Stimulated activated CD8-positive, alpha-beta memory T cell treated with anti-CD3 and anti-CD28 coated beads, Interleukin-15, amount 100 ng/mL, for 48 hours (primary cell): ENCODE measurements around the gene CPVL.

ENCODE experiments used
- DNase-seq, 2 donors: peaks; one replicate each; pipeline ENCODE4 v3.0.0-alpha.2; 2020; ENCODE audit warnings: low read depth in 2 of 2

The CPVL gene

DNA sequence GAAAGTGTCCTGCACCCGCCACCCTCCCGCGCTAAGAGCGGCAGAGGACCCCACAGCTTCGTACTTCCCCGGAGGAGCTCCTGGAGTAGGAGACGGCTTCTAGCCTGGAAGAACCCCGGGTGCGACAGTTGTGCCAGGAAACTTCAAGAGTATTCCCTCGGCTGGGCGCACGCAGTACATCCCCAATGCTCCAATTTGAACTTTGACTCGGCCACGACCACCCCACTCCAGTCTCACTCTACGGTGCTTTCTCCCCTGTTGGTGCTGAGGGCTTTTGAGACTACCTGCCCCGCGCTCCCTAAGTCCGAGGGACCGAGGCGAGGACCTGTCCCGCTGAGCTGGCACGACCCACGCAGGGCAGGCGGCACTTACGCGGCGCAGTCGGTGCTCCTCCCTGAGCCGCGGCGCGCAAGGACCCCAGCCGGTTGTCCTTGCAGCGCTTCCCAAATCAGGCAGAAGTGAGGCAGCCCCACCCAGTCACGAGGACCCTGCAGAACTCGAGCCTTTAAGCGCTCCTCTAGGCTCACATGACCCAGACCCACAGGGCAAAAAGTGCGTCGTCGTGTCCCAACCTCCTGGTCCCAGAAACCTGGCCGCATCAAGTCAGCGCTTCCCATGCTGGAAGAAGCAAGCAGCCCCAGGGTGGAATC, at the start of gene CPVL:
CPVL (minus strand) TSS at position 481 of the 650 bp plus-strand sequence. CDS start 25,476 bp downstream, outside the sequence.
- peak in 1 of 2 donors; percentile 3 for DNase-seq

DNA sequence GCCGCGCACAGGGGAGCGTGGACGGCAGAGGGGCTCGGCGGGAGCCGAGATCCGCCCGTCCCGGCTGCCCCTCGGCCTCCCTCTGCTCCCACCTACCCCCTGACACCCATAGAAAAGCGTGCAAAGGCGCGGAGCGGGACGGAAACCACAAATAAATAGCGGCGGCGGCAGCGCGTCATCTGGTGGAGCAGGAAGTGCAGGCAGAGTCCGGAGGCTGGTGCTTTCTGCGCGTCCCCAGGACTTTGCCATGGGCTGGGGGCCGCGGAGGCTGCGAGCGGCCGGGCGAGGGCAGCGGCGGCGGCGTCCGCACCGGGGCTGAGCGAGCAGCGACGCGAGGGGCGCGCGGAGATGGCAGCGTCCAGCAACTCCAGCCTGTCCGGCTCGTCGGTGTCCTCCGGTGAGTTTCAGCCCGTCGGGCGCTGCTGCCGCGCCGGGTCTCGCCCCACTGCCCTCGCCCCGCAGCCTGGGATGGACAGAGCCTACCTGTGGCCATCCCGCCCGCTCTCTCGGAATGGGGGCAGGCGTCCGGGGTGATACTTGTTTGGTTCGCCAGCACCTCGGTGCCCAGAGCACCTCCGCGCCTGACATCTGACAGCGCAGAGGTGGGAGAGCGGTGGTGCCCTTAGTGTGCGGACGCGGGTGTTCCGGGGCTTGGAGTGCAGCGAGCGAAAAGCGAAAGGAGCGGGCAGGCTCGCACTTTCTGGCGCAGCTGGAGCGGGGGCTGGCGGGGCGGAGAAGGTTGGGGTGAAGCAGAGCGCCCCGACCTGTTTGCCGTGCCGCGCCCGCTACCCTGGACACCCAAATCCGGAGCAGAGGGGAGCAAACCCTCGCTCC, 48.5 kb upstream of the CPVL start, which contains the start of gene CHN2:
CHN2 (plus strand) TSS at position 182 of the 834 bp plus-strand sequence.
- DNase-seq = peak; percentile 23 to 38

DNA sequence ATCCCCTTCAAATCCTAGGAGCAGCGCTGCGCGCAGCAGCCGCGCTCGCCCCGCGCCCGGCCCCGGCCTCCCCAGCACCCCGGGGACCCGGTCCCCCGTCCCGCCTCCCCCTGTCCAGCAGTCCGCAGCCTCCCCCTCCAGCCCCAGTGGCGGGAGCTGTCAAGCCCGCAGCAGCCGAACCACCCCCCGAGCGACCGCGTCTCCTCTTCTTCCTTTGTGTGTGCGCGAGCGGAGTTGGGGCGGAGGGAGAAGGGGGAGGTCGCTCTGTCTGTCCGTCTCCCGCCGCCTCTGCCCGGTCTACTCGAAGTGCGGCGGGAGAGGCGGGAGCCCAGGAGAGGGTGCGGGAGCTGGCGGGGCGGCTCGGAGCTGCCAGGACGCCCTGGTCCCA, 47.9 kb upstream of the CPVL start:
- DNase-seq = no peak

DNA sequence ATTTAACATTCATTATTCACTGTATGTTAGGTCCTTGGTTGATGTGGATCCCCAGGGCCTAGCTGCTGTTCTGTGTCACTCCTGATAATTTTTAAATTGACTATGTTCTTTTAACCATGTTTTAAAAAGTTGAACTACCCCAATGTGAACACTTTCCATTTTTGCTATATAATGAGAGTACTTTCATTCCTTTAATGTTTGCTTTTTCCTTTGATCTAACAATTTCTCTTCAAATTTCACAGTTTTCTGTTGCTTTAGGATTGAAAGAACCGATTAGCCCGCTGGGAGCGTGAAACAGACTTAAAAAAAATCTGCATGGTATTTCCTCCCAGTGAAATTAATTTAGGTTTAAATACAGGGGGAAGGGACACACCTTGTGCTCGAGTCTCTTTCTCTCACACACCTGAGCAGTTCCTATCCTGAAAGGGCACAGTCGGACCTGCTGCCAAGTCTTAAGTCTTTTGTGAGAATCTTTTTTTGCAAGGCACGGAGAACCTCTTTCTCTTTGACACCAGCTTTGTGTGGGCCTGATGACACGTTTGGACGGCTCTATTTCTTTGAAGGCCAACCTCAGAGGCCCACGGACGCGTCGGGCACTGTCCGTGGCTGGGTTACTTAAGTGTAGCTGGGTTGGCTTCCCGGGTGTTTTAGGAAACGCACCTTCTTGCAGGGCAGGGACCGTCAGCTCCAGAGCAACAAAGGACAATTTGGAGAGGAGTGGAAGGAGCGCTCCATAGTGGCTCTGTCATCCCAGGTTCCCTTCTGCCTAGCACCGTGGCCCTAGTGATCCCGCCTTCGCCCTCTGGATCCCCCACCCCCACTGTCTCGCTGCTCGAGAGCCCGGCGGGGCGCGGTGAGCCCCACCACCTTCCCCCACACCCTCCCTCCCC, 47.2 kb upstream of the CPVL start:
- DNase-seq = no peak

DNA sequence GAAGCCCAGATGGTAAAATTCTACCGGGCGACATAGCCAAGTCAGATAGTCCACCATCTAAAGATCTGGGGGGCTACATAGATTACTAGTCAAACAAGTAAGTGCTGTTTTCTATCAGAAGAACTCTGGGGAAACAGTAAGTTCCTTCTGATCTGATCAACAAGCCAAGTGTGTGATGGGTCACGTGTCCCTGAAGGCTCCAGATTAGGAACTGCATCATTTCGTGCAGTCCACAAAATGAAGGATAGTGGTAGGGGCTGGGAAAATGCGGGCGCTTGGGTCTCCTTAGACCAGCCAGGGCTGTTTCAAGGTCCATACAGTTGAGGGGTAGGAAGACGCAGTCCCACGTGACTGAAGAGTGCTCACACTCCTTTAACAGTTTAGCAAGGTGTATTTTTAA, 46.5 kb upstream of the CPVL start:
- no peak for DNase-seq

DNA sequence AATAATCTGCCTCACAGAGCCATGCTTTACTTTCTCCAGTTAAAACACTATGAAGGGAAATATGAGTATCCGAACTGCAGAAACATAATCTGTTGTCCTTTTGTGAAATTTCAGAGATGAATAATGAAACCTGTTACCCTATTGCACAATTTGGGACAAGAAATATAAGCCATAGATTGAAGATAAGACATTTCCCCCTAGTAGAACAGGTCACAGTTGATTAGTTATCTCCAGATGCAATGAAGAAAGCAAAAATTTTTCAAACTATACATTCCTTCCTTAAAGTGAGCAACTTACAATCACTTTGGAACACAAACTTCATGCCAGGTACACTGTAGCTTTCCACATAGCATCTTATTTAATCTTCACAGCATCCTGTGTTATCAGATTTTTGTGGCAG, 46.0 kb upstream of the CPVL start:
- DNase-seq = no peak

DNA sequence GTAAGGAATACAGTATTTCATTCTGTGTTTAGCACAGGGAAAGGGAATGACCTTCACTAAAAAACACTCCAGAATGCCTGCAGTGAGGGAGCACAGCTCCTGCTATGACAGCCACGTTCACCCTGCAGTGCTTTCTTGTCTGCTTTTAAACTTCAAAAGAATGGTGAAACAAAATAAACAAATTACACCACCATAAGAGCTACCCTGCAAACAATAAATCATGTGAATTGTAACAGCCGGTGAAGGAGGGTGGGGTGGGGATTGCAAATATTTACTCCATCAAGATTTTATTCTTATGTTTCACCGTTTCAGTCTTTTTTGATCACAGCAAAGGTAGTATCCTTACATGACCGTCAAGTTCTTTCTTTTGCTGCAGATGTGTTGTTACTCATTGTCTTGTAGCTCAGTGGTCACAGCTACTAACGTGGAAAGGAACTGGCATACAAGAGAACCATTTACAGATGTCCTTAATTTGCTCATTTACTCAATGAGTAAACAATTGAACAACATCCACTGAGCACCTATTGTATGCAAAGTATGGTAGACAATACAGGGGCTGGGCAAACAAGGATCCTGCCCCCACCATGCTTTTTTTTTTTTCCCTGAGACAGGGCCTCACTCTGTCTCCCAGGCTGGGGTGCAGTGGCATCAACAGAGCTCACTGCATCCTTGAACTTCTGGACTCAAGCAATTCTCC, 44.2 kb upstream of the CPVL start:
- no peak for DNase-seq

DNA sequence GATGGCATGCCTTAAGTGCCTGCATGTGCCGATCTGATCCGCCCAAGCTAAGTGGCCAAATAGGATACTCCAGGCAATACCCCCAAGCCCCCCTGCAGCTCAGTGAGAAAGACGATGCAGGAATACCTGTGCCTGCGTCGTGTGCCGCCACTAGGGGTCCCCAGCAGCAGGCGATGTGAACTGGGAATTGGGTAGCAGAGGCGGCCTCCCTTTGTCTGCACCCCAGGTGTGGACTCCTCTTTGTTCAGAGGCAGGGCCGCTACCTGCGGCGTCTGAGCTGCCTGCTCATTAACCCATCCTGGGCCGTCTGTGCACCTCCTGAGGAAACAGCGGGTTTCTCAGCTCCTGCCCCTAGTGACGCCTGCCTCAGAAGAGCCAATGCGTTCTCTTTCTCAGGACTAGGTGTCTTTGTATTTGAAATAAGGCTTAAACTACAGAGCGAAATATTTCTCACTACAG, 43.4 kb upstream of the CPVL start:
- peak; percentile 29 to 35 for DNase-seq

DNA sequence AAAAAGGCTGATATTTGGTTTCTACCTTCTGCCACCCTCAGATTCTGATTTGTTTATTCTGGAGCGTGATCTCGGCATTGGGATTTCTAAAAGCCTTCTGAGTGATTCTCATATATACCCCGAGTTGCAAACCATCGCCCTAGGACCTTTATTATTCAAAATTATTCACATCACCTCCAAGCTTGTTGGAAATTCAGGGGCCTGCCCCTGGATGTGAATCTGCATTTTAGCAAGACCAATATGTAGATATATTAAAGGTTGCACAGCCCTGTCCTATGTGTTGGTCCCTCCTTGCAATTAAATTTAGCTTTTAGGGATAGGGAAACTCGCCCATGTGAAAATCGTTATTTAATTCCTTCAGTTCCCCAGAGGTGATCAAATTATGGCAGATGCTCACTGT, 39.3 kb upstream of the CPVL start:
- DNase-seq = no peak

DNA sequence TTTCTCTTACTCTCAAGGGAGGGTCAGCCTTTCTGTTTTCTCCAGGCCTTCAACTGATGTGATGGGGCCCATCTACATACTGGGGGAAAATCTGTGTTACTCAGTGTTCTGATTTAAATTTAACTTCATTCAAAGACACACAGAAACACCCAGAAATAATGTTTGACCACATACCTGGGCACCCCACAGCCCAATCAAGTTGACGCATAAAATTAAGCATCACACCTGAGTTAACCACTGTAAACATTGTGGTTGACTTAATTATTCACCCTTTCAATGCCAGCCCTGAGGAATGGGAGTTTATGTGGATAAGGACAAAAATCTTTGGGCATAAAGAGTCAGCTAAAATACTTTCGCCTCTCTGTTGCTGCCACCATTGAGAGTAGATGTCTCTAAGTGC, 38.3 kb upstream of the CPVL start:
- no peak for DNase-seq

DNA sequence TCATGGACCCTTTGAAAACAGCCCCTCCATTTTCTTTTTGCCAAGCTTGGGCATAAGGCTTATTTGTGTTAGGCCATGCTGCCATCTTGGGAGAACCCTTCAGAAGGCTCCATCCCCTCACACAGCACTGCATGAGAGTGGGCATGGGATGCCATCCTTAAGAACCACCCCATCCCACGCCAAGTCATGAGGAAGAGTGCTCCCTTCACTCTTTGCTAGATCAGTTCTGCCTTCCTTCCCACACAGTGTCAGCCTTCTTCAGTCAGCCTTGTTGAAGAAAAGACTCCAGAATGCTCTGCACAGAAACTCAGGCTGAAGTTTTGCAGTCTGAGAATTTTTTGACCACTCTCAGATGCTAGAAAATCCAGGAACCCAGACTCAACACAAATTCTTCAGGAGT, 32.8 kb upstream of the CPVL start:
- DNase-seq = no peak

DNA sequence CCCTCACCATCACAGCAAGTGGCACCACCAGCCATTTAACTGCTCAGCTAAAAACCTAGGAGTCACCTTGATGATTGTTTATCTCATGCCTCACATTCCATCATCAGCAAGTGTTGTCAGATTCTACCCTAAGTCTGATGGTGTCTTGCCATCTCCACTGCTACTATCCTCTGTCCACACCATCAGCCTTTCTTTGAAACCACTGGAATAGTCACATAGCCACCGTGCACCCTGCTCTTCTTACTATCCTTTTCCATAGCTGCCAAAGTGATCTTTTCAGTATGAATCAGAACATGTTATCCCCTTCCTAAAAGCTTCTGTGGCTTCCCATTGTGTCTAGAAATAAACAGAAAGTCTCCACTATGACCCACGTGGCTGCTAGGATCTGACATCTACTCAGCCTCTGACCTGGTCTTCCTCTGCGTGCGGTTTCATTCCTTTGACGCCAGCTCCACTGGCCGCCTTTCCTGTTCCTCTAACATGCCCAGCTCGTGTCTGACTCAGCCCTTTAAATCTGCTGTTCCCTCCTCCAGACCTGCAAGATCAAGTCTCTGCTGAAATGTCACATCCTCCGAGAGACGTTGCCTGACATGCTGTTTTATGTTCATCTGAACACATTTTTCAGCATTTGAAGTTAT, 31.7 kb upstream of the CPVL start:
- peak in 1 of 2 donors; percentile 22 for DNase-seq

DNA sequence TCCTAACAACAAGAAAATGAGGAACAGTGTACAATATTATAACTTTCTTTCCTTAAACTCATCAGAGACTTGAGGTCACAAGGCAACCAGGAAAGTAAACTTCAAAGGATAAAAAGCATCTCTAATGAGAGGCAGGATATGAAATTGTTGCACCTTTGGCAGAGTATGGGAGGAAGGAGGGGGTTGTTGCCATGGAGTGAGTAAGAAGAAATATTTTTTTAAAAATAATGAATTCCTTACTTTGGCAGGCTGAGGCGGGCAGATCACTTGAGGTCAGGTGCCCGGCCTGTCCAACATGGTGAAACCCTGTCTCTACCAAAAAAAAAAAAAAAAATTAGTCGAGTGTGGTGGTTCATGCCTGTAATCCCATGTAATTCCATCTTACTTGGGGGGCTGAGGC, 27.1 kb upstream of the CPVL start:
- no peak for DNase-seq

DNA sequence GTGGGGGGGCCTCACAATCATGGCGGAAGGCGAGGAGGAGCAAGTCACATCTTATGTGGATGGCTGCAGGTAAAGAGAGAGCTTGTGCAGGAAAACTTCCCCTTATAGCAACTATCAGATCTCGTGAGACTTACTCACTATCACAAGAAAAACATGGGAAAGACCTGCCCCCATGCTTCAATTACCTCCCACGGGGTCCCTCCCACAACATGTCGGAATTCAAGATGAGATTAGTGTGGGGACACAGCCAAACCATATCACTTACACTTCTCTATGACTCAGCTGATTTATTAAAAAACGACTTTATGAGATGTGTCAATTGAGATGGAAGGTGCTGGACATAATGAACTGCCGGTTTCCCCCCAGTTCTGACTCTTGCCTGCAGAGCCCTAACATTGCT, 24.4 kb upstream of the CPVL start:
- DNase-seq = no peak

DNA sequence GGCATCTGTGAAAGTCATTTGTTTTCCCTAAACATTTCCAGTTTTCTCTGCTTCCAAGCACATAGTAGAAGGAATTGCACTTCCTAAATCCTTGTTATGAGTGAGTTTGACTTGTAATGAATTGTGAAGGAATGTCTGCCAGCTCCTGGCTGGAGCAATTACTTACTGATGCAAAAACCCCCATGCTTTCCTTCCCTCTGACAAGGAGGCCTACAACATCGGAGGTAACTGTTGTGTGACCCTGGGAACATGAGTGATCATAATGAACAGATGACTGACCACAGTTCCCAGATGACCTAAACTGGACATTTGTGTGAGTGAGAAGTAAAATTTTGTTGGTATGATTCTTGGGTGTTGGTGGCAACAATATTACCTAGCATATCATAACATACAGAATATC, 21.4 kb upstream of the CPVL start:
- DNase-seq = no peak

DNA sequence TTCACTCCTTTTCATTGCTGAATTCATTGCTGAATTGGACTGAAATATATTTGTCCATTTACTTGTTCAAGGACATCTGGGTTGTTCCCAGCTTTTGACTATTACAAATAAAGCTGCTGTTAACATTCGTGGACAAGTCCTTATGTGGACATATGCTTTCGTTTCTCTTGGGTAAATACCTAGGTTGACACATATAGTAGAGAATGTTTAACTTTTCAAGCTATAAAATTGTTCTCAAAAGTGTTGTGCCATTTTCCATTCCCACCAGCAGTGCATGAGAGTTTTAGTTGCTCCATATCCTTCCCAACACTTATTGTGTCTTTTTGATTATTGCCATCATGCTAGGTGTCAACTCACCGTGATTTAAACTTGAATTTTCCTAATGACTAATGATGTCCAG, 17.5 kb upstream of the CPVL start:
- DNase-seq = no peak

DNA sequence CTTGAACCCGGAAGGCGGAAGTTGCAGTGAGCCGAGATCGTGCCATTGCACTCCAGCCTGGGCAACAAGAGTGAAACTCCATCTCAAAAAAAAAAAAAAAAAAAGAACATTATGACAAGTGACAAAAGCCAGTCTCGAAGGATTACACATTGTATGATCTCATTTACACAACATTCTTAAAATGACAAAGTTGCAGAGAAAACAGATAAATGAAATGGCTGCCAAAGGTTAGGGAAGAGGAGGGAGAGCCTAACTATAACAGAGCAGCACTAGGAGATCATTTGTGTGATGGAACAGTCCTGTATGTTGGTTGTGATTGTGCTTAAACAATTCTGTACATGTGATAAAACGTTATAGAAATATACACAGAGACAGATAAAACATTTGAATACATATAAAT, 16.2 kb upstream of the CPVL start:
- no peak for DNase-seq

DNA sequence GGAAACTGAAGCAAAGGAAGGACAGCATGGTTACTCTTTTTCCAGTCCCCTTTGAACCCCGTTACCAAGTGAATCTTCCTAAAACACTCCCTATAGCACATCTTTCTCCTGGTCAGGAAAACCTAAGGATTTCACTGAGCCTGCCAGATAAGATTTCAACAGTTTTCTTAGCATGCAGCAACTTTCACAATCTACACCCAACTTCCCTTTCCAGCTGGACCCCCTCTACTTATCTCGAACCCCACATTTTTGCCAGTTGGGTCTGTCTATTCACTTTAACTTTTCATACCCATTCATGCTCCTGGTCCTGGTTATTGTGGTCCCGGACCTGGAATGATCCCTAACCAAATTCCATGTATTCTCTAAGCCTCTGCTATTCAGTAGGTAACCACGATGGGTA, 14.9 kb upstream of the CPVL start:
- no peak for DNase-seq

DNA sequence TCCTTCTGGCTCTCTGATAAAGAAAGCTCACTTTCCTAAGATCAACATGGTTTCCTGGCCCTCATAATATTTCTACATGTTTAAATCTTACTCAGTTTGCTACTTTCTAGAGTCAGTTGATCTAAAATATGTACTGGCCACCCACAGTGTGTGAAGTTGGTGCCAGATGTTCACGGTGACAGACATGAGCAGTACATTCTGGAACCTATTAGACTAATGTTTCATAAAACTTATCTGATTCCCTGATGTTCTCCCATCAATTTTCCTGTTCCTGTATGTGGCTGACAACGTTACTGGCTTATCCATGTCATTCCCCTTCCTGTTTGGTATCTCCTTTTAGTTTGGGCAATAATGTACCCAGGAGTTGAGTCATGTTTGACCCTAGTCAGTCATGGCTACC, 13.7 kb upstream of the CPVL start:
- DNase-seq = no peak

DNA sequence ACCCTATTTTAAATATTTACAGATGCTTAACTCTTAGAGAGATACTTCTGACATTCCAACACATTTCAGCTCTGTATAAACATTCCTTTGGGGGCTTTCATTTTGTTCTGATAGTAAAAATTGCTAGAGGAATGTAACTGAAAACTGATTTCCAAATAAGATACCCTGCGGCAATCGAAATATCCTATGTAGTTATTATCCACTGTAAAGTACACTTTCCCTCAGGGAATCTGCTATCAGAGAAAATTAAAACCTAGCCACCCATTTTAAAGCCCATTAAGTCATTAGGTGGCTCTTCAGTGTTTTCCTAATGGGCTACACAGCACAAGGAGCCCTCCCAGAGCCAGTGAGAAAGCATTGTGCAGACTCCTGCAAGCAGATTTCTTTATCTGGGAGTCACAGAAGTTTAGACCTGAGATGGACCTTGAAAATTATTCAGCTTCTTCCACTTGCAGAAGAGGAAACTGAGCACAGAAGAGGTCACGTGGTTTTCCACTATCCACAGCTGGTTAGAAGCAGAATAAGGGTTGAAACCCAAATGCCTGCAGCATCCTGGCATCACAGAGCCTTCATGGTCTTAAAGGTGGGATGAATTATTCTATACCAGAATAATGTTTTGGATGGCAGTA, 12.6 kb upstream of the CPVL start:
- DNase-seq = no peak
